WTC11 (cell line): ENCODE data around the gene PHTF2.

Experiments used
- ATF1 ChIP-seq: sonication (generic); formaldehyde crosslinking; IDR thresholded peaks from 2 replicates; pipeline ENCODE4 v1.8.1; 2023; ENCODE audit warnings: mild to moderate bottlenecking, moderate library complexity, missing genetic modification reagents
- ATF2 ChIP-seq: sonication (generic); formaldehyde crosslinking; IDR thresholded peaks from 2 replicates; pipeline ENCODE4 v1.8.1; 2022; ENCODE audit warnings: low read depth, missing genetic modification reagents, borderline replicate concordance
- CTCF ChIP-seq: fragments of 200-600 bp; IDR thresholded peaks from 2 replicates; pipeline ENCODE4 v1.8.0; 2022; ENCODE audit warnings: antibody characterized with exemption
- ETV6 ChIP-seq: sonication (generic); formaldehyde crosslinking; IDR thresholded peaks from 2 replicates; pipeline ENCODE4 v1.8.1; 2022; ENCODE audit warnings: mild to moderate bottlenecking, missing genetic modification reagents
- FOXP1 ChIP-seq: sonication (generic); formaldehyde crosslinking; IDR thresholded peaks from 2 replicates; pipeline ENCODE4 v1.8.0; 2022; ENCODE audit warnings: missing genetic modification reagents, mild to moderate bottlenecking, moderate library complexity, borderline replicate concordance
- JUN ChIP-seq: sonication (generic); formaldehyde crosslinking; IDR thresholded peaks from 2 replicates; pipeline ENCODE4 v1.8.0; 2023; ENCODE audit warnings: mild to moderate bottlenecking, missing genetic modification reagents
- MLX ChIP-seq: sonication (generic); formaldehyde crosslinking; IDR thresholded peaks from 2 replicates; pipeline ENCODE4 v1.8.1; 2023; ENCODE audit warnings: mild to moderate bottlenecking, missing genetic modification reagents, moderate library complexity
- SOX15 ChIP-seq: fragments of 250-450 bp; sonication (Bioruptor Pico); IDR thresholded peaks from 2 replicates; pipeline ENCODE4 v1.9.0; 2021; ENCODE audit warnings: mild to moderate bottlenecking
- USF2 ChIP-seq: sonication (generic); formaldehyde crosslinking; IDR thresholded peaks from 2 replicates; pipeline ENCODE4 v1.8.1; 2023; ENCODE audit warnings: mild to moderate bottlenecking, missing genetic modification reagents, moderate library complexity

- TF ChIP-seq ATF1 (CRISPR knock-in tag) (no peak), CTCF (no peak), ETV6 (no peak), SOX15 (CRISPR knock-in tag) (no peak), USF2 (CRISPR knock-in tag) (no peak), JUN (no peak), ATF2 (CRISPR knock-in tag) (no peak), FOXP1 (no peak), MLX (CRISPR knock-in tag) (no peak)
These were observed 15.5 kb upstream of the PHTF2 start for GRCh38 chr7:77783111-77783510.
